ENCODE data around the gene CTRB2. TPM values are rescaled to one million over a fixed set of nuclear protein-coding genes. Genes with fewer than 3 reads are reported as not detected.

CTRB2 gene
- total and polyA plus RNA-seq, 4 donors, result 0.09 to 0.33 TPM; not detected in 2

DNA sequence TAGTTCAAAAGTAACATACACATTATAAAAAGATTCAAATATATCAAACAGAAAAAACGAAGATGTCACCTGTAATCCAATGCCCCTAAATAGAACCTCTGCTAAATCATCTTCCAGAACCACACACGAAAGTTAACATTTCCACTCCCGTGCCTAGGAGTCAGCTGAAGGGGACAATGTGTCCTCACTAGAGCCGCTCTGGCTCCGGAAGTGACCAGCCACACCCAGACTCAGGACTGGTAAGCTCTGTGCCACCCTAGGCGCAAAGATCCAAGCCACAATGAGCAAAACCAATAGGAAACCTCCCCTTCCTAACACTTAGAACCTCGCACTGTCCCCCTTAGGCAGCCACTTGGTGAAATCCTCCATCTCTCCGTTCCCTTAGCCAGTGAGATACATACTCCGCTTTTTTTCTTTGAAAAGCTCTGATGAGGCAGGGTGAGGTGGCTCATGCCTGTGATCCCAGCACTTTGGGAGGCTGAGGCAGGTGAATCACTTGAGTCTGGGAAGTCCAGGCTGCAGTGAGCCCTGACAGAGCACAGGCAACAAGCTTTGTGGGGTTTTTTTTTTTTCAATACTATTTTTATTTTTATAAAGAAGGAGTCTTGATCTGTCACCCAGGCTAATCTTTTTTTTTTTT, 23.6 kb upstream of the CTRB2 start:
- H3K36me3 ChIP-seq (ENCODE audit: control insufficient read depth in 4 of 4, insufficient read depth in 3 of 4, low read depth in 1 of 4, low read length in 3 of 4), result peaks cover 3 to 26% (median 22%) of the 10 kb centered on the region in 4 donors
- no peak for DNase-seq (ENCODE audit: low spot score)
- no peaks in the 10 kb centered on the region for H3K4me1 ChIP-seq (ENCODE audit: control insufficient read depth in 4 of 4, insufficient read depth in 4 of 4, low read length in 3 of 4)
- no peak overlapping the region for H3K9ac ChIP-seq (ENCODE audit: low read depth in 1 of 2, low read length in 2 of 2)
- no peaks in the 10 kb centered on the region for H3K9me3 ChIP-seq (ENCODE audit: control insufficient read depth in 4 of 4, low read length in 3 of 4)
- 90% methylated on average over 9 of the region's 9 CpGs for WGBS
- H3K27ac ChIP-seq (ENCODE audit: low read depth in 1 of 2, low read length in 2 of 2), result no peak overlapping the region
- no peak for TF ChIP-seq YY1 (IDR thresholded peaks at IDR 0.05)
- no peak for TF ChIP-seq HNF4G (IDR thresholded peaks at IDR 0.05)
- no peak for TF ChIP-seq SP1 (IDR thresholded peaks at IDR 0.05)
- TF ChIP-seq RXRA (IDR thresholded peaks at IDR 0.05), result no peak
- no peak for TF ChIP-seq EGR1 (IDR thresholded peaks at IDR 0.05; ENCODE audit: low read depth in 2 of 2)
- no peak for TF ChIP-seq FOXA1 (IDR thresholded peaks at IDR 0.05)
- TF ChIP-seq, protein P1, sequence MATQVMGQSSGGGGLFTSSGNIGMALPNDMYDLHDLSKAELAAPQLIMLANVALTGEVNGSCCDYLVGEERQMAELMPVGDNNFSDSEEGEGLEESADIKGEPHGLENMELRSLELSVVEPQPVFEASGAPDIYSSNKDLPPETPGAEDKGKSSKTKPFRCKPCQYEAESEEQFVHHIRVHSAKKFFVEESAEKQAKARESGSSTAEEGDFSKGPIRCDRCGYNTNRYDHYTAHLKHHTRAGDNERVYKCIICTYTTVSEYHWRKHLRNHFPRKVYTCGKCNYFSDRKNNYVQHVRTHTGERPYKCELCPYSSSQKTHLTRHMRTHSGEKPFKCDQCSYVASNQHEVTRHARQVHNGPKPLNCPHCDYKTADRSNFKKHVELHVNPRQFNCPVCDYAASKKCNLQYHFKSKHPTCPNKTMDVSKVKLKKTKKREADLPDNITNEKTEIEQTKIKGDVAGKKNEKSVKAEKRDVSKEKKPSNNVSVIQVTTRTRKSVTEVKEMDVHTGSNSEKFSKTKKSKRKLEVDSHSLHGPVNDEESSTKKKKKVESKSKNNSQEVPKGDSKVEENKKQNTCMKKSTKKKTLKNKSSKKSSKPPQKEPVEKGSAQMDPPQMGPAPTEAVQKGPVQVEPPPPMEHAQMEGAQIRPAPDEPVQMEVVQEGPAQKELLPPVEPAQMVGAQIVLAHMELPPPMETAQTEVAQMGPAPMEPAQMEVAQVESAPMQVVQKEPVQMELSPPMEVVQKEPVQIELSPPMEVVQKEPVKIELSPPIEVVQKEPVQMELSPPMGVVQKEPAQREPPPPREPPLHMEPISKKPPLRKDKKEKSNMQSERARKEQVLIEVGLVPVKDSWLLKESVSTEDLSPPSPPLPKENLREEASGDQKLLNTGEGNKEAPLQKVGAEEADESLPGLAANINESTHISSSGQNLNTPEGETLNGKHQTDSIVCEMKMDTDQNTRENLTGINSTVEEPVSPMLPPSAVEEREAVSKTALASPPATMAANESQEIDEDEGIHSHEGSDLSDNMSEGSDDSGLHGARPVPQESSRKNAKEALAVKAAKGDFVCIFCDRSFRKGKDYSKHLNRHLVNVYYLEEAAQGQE (IDR thresholded peaks at IDR 0.05), result no peak
- no peak for TF ChIP-seq JUND (IDR thresholded peaks at IDR 0.05)
- TF ChIP-seq RAD21 (IDR thresholded peaks at IDR 0.05), result no peak
- no peak for TF ChIP-seq GABPA (IDR thresholded peaks at IDR 0.05 in 1 of 2, conservative IDR thresholded peaks at IDR 0.05 in 1 of 2)
- no peak for TF ChIP-seq ZBTB33 (IDR thresholded peaks at IDR 0.05)
- no peak overlapping the region for H3K4me3 ChIP-seq (ENCODE audit: low read depth in 1 of 3, low read length in 3 of 3)
- no peaks in the 10 kb centered on the region for H3K27me3 ChIP-seq (ENCODE audit: control insufficient read depth in 4 of 4, insufficient read depth in 4 of 4, low read length in 3 of 4)

- DNase-seq (ENCODE audit: low spot score), result no peak
- no peak overlapping the region for H3K9ac ChIP-seq (ENCODE audit: low read depth in 1 of 2, low read length in 2 of 2)
- no peaks in the 10 kb centered on the region for H3K4me1 ChIP-seq (ENCODE audit: control insufficient read depth in 4 of 4, insufficient read depth in 4 of 4, low read length in 3 of 4)
- TF ChIP-seq EGR1 (IDR thresholded peaks at IDR 0.05; ENCODE audit: low read depth in 2 of 2) (no peak), NR2F2 (IDR thresholded peaks at IDR 0.05) (no peak), GABPA (IDR thresholded peaks at IDR 0.05 in 1 of 2, conservative IDR thresholded peaks at IDR 0.05 in 1 of 2) (no peak)
- TF ChIP-seq, protein P1 (IDR thresholded peaks at IDR 0.05), result no peak
- WGBS, result 92% methylated on average over 48 of the region's 48 CpGs
- no peaks in the 10 kb centered on the region for H3K9me3 ChIP-seq (ENCODE audit: control insufficient read depth in 4 of 4, low read length in 3 of 4)
- H3K4me3 ChIP-seq (ENCODE audit: low read depth in 1 of 3, low read length in 3 of 3), result no peak overlapping the region
- H3K27ac ChIP-seq (ENCODE audit: low read depth in 1 of 2, low read length in 2 of 2), result no peak overlapping the region
- peaks cover 3 to 19% (median 15%) of the 10 kb centered on the region in 4 donors for H3K36me3 ChIP-seq (ENCODE audit: control insufficient read depth in 4 of 4, insufficient read depth in 3 of 4, low read depth in 1 of 4, low read length in 3 of 4)
- no peaks in the 10 kb centered on the region for H3K27me3 ChIP-seq (ENCODE audit: control insufficient read depth in 4 of 4, insufficient read depth in 4 of 4, low read length in 3 of 4)
These were observed 22.4 kb upstream of the CTRB2 start for GRCh38 chr16:75229172-75230031.

Measured in liver (tissue), 9 donors.